Measurements from ENCODE around the gene SMCO1. TPM values are rescaled to one million over a fixed set of nuclear protein-coding genes. Genes with fewer than 3 reads are reported as not detected.
"Not testable (repeated sequence)": the region's sequence is repeated elsewhere in the genome, so short reads cannot be mapped to it uniquely, and the experiment has no call there.

SMCO1 gene
- total and polyA plus RNA-seq, 2 donors (not counting 3 experiments of a cell fraction or from before 2014, with no cell fraction given) = not detected

DNA sequence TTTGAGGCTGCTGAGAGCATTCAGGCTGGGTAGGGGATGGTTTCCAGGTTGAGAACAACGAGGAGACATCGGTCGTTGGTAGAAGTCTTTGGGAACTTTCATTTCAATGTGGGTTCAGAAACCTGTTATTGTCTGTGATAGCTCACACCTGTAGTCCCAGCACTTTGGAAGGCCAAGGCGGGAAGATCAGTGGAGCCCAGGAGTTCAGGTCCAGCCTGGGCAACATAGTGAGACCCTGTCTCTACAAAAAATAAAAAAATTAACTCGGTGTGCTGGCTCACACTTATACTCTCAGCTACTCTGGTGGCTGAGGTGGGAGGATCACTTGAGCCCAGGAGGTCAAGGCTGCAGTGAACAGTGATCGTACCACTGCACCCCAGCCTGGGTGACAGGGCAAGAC lies 10.6 kb downstream of the SMCO1 start:
- ChIA-PET POLR2A (no interaction called here), CTCF (interaction anchor here (4.0 kb wide), 1 partner anchor 18 kb away, joined by 17 read pairs; no protein-coding TSS in a partner anchor)
- H4K20me1 ChIP-seq (replicated peaks; ENCODE audit: control insufficient read depth, extremely low read depth, insufficient read depth, low read length) = no peaks in the 10 kb centered on the region
- H3K4me1 ChIP-seq (ENCODE audit: control insufficient read depth, extremely low read depth, insufficient read depth, low read length) = peaks cover 8% of the 10 kb centered on the region
- dilution Hi-C loops (cut with MboI; ENCODE audit: extremely low pct_ligation_motif_present, low sequenced_read_pairs) = no loop called here
- no peak overlapping the region for H3K4me2 ChIP-seq (ENCODE audit: insufficient read depth, low read length)
- H3K27ac ChIP-seq (ENCODE audit: insufficient read depth, low read depth, low read length) = no peak overlapping the region
- H3K9me1 ChIP-seq (replicated peaks; ENCODE audit: control insufficient read depth, extremely low read depth, insufficient read depth, low read length) = no peaks in the 10 kb centered on the region
- no TSS peak for BruUV-seq (replicated peaks)
- no peak overlapping the region for H3K4me3 ChIP-seq (replicated peaks in 1 of 3; ENCODE audit: insufficient read depth in 1 of 3, low read depth in 1 of 3, low read length in 3 of 3)
- H3K9ac ChIP-seq (replicated peaks; ENCODE audit: extremely low read depth, insufficient read depth, low read length) = no peak overlapping the region
- H2AFZ ChIP-seq (ENCODE audit: low read depth, low read length) = no peak overlapping the region
- FAIRE-seq (no peak), DNase-seq (ENCODE audit: low read depth, low spot score) (no peak)
- intact Hi-C loops (cut with micrococcal nuclease) = loop anchor here (5.0 kb wide), 2 partner anchors 252 to 422 kb away; partner anchors contain the start of gene TFRC
- H3K79me2 ChIP-seq (ENCODE audit: control insufficient read depth, insufficient read depth, low read length) = peaks cover 31% of the 10 kb centered on the region
- H3K27me3 ChIP-seq (ENCODE audit: control insufficient read depth in 2 of 2, insufficient read depth in 2 of 2, low read length in 2 of 2) = peaks cover 2 to 3% of the 10 kb centered on the region in 2 experiments
- no peaks in the 10 kb centered on the region for H3K9me3 ChIP-seq (replicated peaks; ENCODE audit: control insufficient read depth, insufficient read depth, low read length)
- TF ChIP-seq EZH2 (IDR thresholded peaks at IDR 0.05; ENCODE audit: borderline replicate concordance, low read depth, low read length, severe bottlenecking) (no peak), FOS (IDR thresholded peaks at IDR 0.05; ENCODE audit: borderline replicate concordance, insufficient read depth, low read length) (no peak), MAX (IDR thresholded peaks at IDR 0.05; ENCODE audit: insufficient read depth, insufficient read length) (no peak), JUN (IDR thresholded peaks at IDR 0.05; ENCODE audit: borderline replicate concordance, insufficient read depth, insufficient read length, low read depth) (no peak), MYC (IDR thresholded peaks at IDR 0.05; ENCODE audit: low read depth, low read length) (no peak), POLR2AphosphoS5 (IDR thresholded peaks at IDR 0.05; ENCODE audit: insufficient read depth, low read depth, low read length) (no peak), POLR2A (IDR thresholded peaks at IDR 0.05; ENCODE audit: low read depth, low read length) (no peak), GATA2 (IDR thresholded peaks at IDR 0.05; ENCODE audit: insufficient read depth, insufficient read length, low read depth, low read length) (no peak)
- TF ChIP-seq, protein P1, sequence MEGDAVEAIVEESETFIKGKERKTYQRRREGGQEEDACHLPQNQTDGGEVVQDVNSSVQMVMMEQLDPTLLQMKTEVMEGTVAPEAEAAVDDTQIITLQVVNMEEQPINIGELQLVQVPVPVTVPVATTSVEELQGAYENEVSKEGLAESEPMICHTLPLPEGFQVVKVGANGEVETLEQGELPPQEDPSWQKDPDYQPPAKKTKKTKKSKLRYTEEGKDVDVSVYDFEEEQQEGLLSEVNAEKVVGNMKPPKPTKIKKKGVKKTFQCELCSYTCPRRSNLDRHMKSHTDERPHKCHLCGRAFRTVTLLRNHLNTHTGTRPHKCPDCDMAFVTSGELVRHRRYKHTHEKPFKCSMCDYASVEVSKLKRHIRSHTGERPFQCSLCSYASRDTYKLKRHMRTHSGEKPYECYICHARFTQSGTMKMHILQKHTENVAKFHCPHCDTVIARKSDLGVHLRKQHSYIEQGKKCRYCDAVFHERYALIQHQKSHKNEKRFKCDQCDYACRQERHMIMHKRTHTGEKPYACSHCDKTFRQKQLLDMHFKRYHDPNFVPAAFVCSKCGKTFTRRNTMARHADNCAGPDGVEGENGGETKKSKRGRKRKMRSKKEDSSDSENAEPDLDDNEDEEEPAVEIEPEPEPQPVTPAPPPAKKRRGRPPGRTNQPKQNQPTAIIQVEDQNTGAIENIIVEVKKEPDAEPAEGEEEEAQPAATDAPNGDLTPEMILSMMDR (IDR thresholded peaks at IDR 0.05; ENCODE audit: extremely low read depth in 1 of 2, insufficient read depth in 1 of 2, low read depth in 1 of 2, low read length in 2 of 2) = no peak
- H3K36me3 ChIP-seq (ENCODE audit: control insufficient read depth in 2 of 2, extremely low read depth in 1 of 2, insufficient read depth in 2 of 2, low read length in 2 of 2) = no peaks in the 10 kb centered on the region

DNA sequence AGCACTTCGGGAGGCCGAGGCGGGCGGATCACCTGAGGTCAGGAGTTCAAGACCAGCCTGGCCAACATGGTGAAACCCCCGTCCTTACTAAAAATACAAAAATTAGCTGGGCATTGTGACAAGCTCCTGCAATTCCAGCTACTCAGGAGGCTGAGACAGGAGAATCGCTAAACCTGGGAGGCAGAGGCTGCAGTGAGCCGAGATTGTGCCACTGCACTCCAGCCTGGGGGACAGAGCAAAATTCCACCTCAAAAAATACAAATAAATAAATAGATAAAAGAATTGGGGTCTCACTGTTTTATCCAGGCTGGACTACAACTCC lies 11.1 kb downstream of the SMCO1 start:
- H3K27ac ChIP-seq (ENCODE audit: insufficient read depth, low read depth, low read length) = peak overlapping the region; percentile 45

More for the DNA sequence above, 11.1 kb downstream of the SMCO1 start:
- BruUV-seq (replicated peaks); H3K4me2 ChIP-seq (ENCODE audit: insufficient read depth, low read length); POLR2A ChIA-PET; H4K20me1 ChIP-seq (replicated peaks; ENCODE audit: control insufficient read depth, extremely low read depth, insufficient read depth, low read length); H3K36me3 ChIP-seq (ENCODE audit: control insufficient read depth in 2 of 2, extremely low read depth in 1 of 2, insufficient read depth in 2 of 2, low read length in 2 of 2); H3K9me1 ChIP-seq (replicated peaks; ENCODE audit: control insufficient read depth, extremely low read depth, insufficient read depth, low read length); dilution Hi-C loops (cut with MboI; ENCODE audit: extremely low pct_ligation_motif_present, low sequenced_read_pairs); H3K9me3 ChIP-seq (replicated peaks; ENCODE audit: control insufficient read depth, insufficient read depth, low read length); DNase-seq (ENCODE audit: low read depth, low spot score); H3K27me3 ChIP-seq (ENCODE audit: control insufficient read depth in 2 of 2, insufficient read depth in 2 of 2, low read length in 2 of 2); FAIRE-seq: not testable (repeated sequence)
- Histone ChIP-seq H3K9ac (replicated peaks; ENCODE audit: extremely low read depth, insufficient read depth, low read length) (peak overlapping the region; percentile 75), H3K4me1 (ENCODE audit: control insufficient read depth, extremely low read depth, insufficient read depth, low read length) (peaks cover 13% of the 10 kb centered on the region), H3K4me3 (replicated peaks in 1 of 3; ENCODE audit: insufficient read depth in 1 of 3, low read depth in 1 of 3, low read length in 3 of 3) (peak overlapping the region in 1 of 3 experiments; percentile 67), H3K79me2 (ENCODE audit: control insufficient read depth, insufficient read depth, low read length) (peaks cover 37% of the 10 kb centered on the region), H2AFZ (ENCODE audit: low read depth, low read length) (peak overlapping the region; percentile 45)
- intact Hi-C loops (cut with micrococcal nuclease) = loop anchor here (5.0 kb wide), 2 partner anchors 252 to 422 kb away; partner anchors contain the start of gene TFRC
- CTCF ChIA-PET = interaction anchor here (4.0 kb wide), 1 partner anchor 18 kb away, joined by 17 read pairs; no protein-coding TSS in a partner anchor

Measured in endothelial cell of umbilical vein (primary cell).